K562 (cell line): ENCODE results near the gene ANO2. TPM values are rescaled to one million over a fixed set of nuclear protein-coding genes. Genes with fewer than 3 reads are reported as not detected.

ENCODE experiments used
- ATAC-seq: fragments of 200-7000 bp; cut with Tn5 transposase; 3 replicates; pipeline ENCODE4 v1.9.1; 2020; ENCODE audit warnings: moderate library complexity
- BruUV-seq: library from RNA; stranded (reverse); fragments of 400-500 nt; replicated peaks from 2 replicates; lab custom pipeline; 2021; lab: Mats Ljungman, UMichigan
- CTCF ChIA-PET: fragments of 300-600 bp; formaldehyde crosslinking; extraction: SDS; loops from one replicate; lab custom pipeline; 2021; ENCODE audit warnings: low intra/inter-chr PET ratio; lab: Yijun Ruan, JAX
- POLR2A ChIA-PET: fragments of 300-600, 350-650 bp; sonication (Branson Sonifier 250); formaldehyde crosslinking; extraction: SDS; loops from one replicate; lab custom pipeline; 2021; ENCODE audit warnings: antibody characterized with exemption, inconsistent platforms; lab: Yijun Ruan, JAX
- DNase-seq, 4 experiments: peaks; one replicate each; pipeline versions ENCODE4 v3.0.0 to v3.0.0-alpha.2; 2011 to 2018; ENCODE audit warnings: low spot score in 3 of 4, mixed read lengths in 3 of 4; ENCODE audit errors: extremely low read depth in 1 of 4
- FAIRE-seq: peaks from 2 replicates; lab custom pipeline; 2011; peaks lifted over from hg19 to GRCh38; lab: Jason Lieb, UNC
- H2AFZ ChIP-seq: 2 replicates; pipeline ENCODE4 v1.6.0; 2011; ENCODE audit warnings: low read depth, low read length, control low read depth, inconsistent platforms
- H3K27ac ChIP-seq: fragments of 200-600 bp; 3 replicates; pipeline ENCODE4 v1.8.0; 2011; ENCODE audit warnings: low read depth, mild to moderate bottlenecking, control low read depth, inconsistent platforms, low read length, moderate library complexity, mixed read lengths; ENCODE audit errors: extremely low read depth
- H3K27me3 ChIP-seq, 2 experiments: fragments of 300-600 bp in 1 of 2; 2 replicates in 1 of 2; 3 replicates in 1 of 2; pipeline versions ENCODE4 v1.6.0 to v1.8.0; 2011; ENCODE audit warnings: inconsistent platforms in 2 of 2, low read length in 2 of 2, mild to moderate bottlenecking in 1 of 2, mixed read lengths in 1 of 2, moderate library complexity in 1 of 2; ENCODE audit not compliant: control insufficient read depth in 2 of 2, insufficient read depth in 2 of 2
- H3K36me3 ChIP-seq: fragments of 300-600 bp; 3 replicates; pipeline ENCODE4 v1.8.0; 2011; ENCODE audit warnings: mild to moderate bottlenecking, low read length, inconsistent platforms; ENCODE audit not compliant: control insufficient read depth, insufficient read depth
- H3K4me1 ChIP-seq, 2 experiments: fragments of 200-600 bp in 1 of 2; replicated peaks in 1 of 2; 2 replicates in 1 of 2; 3 replicates in 1 of 2; pipeline versions ENCODE4 v1.5.1 to v1.8.0; 2011; ENCODE audit warnings: inconsistent platforms in 2 of 2, low read length in 2 of 2, mild to moderate bottlenecking in 1 of 2, mixed read lengths in 1 of 2, moderate library complexity in 1 of 2; ENCODE audit not compliant: control insufficient read depth in 2 of 2, insufficient read depth in 2 of 2
- H3K4me2 ChIP-seq: 2 replicates; pipeline ENCODE4 v1.6.1; 2011; ENCODE audit warnings: low read length, control low read depth, inconsistent platforms, mixed read lengths; ENCODE audit not compliant: insufficient read depth
- H3K4me3 ChIP-seq: fragments of 200-600 bp; sonication (generic), shearing (Covaris generic); 2 replicates; pipeline ENCODE4 v1.5.1; 2016; ENCODE audit warnings: control low read depth, inconsistent platforms
- H3K79me2 ChIP-seq: fragments of 200-600 bp; 3 replicates; pipeline ENCODE4 v1.8.0; 2011; ENCODE audit warnings: low read length, inconsistent platforms; ENCODE audit not compliant: control insufficient read depth, insufficient read depth
- H3K9ac ChIP-seq, 2 experiments: 2 replicates each; pipeline versions ENCODE4 v1.6.0 to v1.6.1; 2011; ENCODE audit warnings: low read depth in 2 of 2, low read length in 2 of 2, control low read depth in 1 of 2, inconsistent platforms in 1 of 2, mild to moderate bottlenecking in 1 of 2, mixed read lengths in 1 of 2; ENCODE audit not compliant: insufficient read depth in 1 of 2
- H3K9me1 ChIP-seq: one replicate; pipeline ENCODE4 v1.6.0; 2011; ENCODE audit warnings: inconsistent platforms, mild to moderate bottlenecking, low read length, moderate library complexity; ENCODE audit not compliant: control insufficient read depth, insufficient read depth
- H3K9me3 ChIP-seq: replicated peaks from 2 replicates; pipeline ENCODE4 v1.5.1; 2011; ENCODE audit warnings: low read depth, low read length, inconsistent platforms; ENCODE audit not compliant: control insufficient read depth, insufficient read depth
- H4K20me1 ChIP-seq: replicated peaks from 2 replicates; pipeline ENCODE4 v1.6.1; 2011; ENCODE audit warnings: low read length, inconsistent platforms, mixed read lengths; ENCODE audit not compliant: control insufficient read depth, insufficient read depth
- CBFA2T2 ChIP-seq: fragments of 450-650 bp; conservative IDR thresholded peaks from 2 replicates; pipeline ENCODE4 v1.6.1; 2017; ENCODE audit warnings: mild to moderate bottlenecking
- CREB3 ChIP-seq: fragments of 450-650 bp; conservative IDR thresholded peaks from 2 replicates; pipeline ENCODE4 v1.6.1; 2016; ENCODE audit warnings: missing genetic modification characterization, low read depth, mild to moderate bottlenecking, missing compliant biosample characterization, moderate library complexity
- FOXA1 ChIP-seq: fragments of 450-650 bp; IDR thresholded peaks from 2 replicates; pipeline ENCODE4 v1.6.1; 2016; ENCODE audit warnings: mild to moderate bottlenecking, borderline replicate concordance
- HMG20A ChIP-seq: fragments of 450-650 bp; formaldehyde crosslinking; conservative IDR thresholded peaks from 2 replicates; pipeline ENCODE4 v1.4.0; 2020; ENCODE audit warnings: mild to moderate bottlenecking, mixed read lengths
- HNRNPUL1 ChIP-seq: fragments of 200-400 bp; formaldehyde crosslinking; IDR thresholded peaks from 2 replicates; pipeline ENCODE4 v1.6.1; 2017; ENCODE audit warnings: low read length
- MIER1 ChIP-seq: fragments of 450-650 bp; IDR thresholded peaks from 2 replicates; pipeline ENCODE4 v1.6.1; 2016; ENCODE audit warnings: antibody characterized with exemption, mild to moderate bottlenecking, low read depth
- NCOA4 ChIP-seq: fragments of 450-650 bp; IDR thresholded peaks from 2 replicates; pipeline ENCODE4 v1.6.1; 2018; ENCODE audit warnings: mild to moderate bottlenecking; ENCODE audit not compliant: partially characterized antibody
- PHTF2 ChIP-seq: fragments of 250-450 bp; sonication (Bioruptor Pico); IDR thresholded peaks from 2 replicates; pipeline ENCODE4 v1.5.0; 2021; ENCODE audit warnings: mild to moderate bottlenecking
- PTTG1 ChIP-seq: fragments of 450-650 bp; IDR thresholded peaks from 2 replicates; pipeline ENCODE4 v1.6.1; 2016; ENCODE audit warnings: low read depth, mild to moderate bottlenecking, missing genetic modification characterization, missing compliant biosample characterization
- XRCC3 ChIP-seq: fragments of 450-650 bp; IDR thresholded peaks from 2 replicates; pipeline ENCODE4 v1.6.1; 2017; ENCODE audit warnings: mild to moderate bottlenecking, moderate library complexity
- ZKSCAN8 ChIP-seq: fragments of 200-800 bp; sonication (Bioruptor generic); IDR thresholded peaks from 2 replicates; pipeline ENCODE4 v1.6.1; 2016; ENCODE audit warnings: missing genetic modification characterization, missing compliant biosample characterization
- ZNF165 ChIP-seq: fragments of 250-450 bp; sonication (Bioruptor Pico); IDR thresholded peaks from 2 replicates; pipeline ENCODE4 v1.4.0; 2020; ENCODE audit warnings: borderline replicate concordance
- ZNF316 ChIP-seq: fragments of 450-650 bp; IDR thresholded peaks from 2 replicates; pipeline ENCODE4 v1.6.1; 2016
- ZNF511 ChIP-seq: sonication (generic); formaldehyde crosslinking; IDR thresholded peaks from 2 replicates; pipeline ENCODE4 v1.8.0; 2022; ENCODE audit warnings: mild to moderate bottlenecking, missing genetic modification reagents
- WGBS: fragments of 100-300 bp; shearing (Covaris generic); methylation state at CpG from one replicate; pipeline ENCODE4 v1.1.6; 2016; ENCODE audit warnings: low coverage, mixed read lengths; ENCODE audit not compliant: insufficient coverage; ENCODE audit errors: missing lambda C conversion rate; 5-methylcytosine and 5-hydroxymethylcytosine counted together
- in situ Hi-C: fragments of 300-500 bp; cut with MboI; formaldehyde crosslinking; loops from 4 replicates; pipeline ENCODE4 v1.15.0; 2018; ENCODE audit warnings: inconsistent platforms, mixed read lengths
- intact Hi-C: fragments of 100-400 bp; cut with micrococcal nuclease; formaldehyde crosslinking; loops from 2 replicates; pipeline ENCODE4 v1.14.2; 2022
- polyA plus RNA-seq, 8 experiments: library from polyadenylated mRNA; depleted of rRNA in 4 of 8; stranded (reverse) in 5 of 8; unstranded in 3 of 8; fragments of >200 nt; fragmentation: Nextera tagmentation in 2 of 8; fragmentation: Illumina TruSeq in 1 of 8; extraction: Ambion mirVana in 2 of 8; extraction: Trizol in 1 of 8; gene quantifications; 2 replicates each; pipeline versions ENCODE4 v1.2.1 to v1.2.3, GENCODE V29; 2011 to 2014; ENCODE audit warnings: inconsistent platforms in 1 of 8, missing spikeins in 1 of 8
- total RNA-seq, 7 experiments: library from RNA; depleted of rRNA in 6 of 7; stranded (reverse); fragments of >200 nt in 6 of 7; fragmentation: Illumina TruSeq in 2 of 7; extraction: Trizol in 2 of 7; gene quantifications; 2 replicates each; pipeline versions ENCODE4 v1.2.1 to v1.2.3, GENCODE V29; 2011 to 2021; ENCODE audit warnings: low replicate concordance in 1 of 7
- TF ChIP-seq, protein P1 (sequence below): fragments of 450-650 bp; IDR thresholded peaks from 2 replicates; pipeline ENCODE4 v1.6.1; 2017; ENCODE audit warnings: antibody characterized with exemption, mild to moderate bottlenecking
- TF ChIP-seq, protein P2 (sequence below): sonication (generic); formaldehyde crosslinking; IDR thresholded peaks from 2 replicates; pipeline ENCODE4 v1.8.1; 2023; ENCODE audit warnings: mild to moderate bottlenecking, missing genetic modification reagents

ANO2 gene
- total and polyA plus RNA-seq, 9 of the 15 experiments (the other 6 are each of a cell fraction or from before 2014, with no cell fraction given) = 0.64 TPM; not detected in 8

DNA sequence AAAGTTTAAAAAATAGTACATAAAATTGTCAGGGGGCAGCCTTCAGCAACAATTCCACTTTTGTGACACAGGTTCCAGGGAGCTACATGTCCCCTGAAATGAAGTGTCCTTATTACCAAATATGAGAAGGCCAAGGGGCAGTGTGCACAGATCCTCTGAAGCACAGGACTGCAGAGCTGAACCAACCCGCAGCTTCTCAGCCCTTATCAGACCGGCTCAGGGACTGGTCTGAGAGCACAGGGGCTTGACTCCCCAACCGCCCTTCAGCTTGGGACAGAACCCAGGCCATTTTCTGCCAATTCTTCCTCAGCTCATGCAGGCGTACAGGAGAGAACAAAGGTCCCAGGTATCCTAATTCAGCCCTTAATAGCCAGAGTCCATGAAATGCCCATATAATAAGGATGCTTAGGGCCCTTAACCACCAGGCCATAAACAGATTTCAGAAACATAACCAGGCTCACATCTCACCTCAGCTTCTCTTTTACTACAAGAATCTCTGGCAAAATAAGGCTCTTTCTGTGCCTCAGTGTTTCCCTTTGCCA, 221.3 kb downstream of the ANO2 start:
- ATAC-seq = peak; percentile 86
- ChIA-PET POLR2A (no interaction called here), CTCF (no interaction called here)
- Histone ChIP-seq H3K27me3 (no peaks in the 10 kb centered on the region), H3K4me1 (peaks cover 0 to 4% of the 10 kb centered on the region in 2 experiments; a peak in 3 of 5 replicates), H3K79me2 (no peaks in the 10 kb centered on the region), H3K4me3 (no peak overlapping the region), H3K9ac (no peak overlapping the region), H3K9me1 (no peaks in the 10 kb centered on the region), H3K9me3 (no peaks in the 10 kb centered on the region), H4K20me1 (no peaks in the 10 kb centered on the region), H3K4me2 (no peak overlapping the region), H3K36me3 (no peaks in the 10 kb centered on the region), H3K27ac (no peak overlapping the region; the same call in 2 of the 3 replicates), H2AFZ (peak overlapping the region; percentile 59)
- 5% methylated on average over 4 of the region's 4 CpGs for WGBS
- peak; percentile 22 to 78 (median 50) for DNase-seq
- intact Hi-C loops (no loop called here), in situ Hi-C loops (no loop called here)
- peak; percentile 82 for FAIRE-seq
- no TSS peak for BruUV-seq
- TF ChIP-seq FOXA1 (no peak), XRCC3 (no peak), CREB3 (tag) (peak; percentile 72; the same call in 1 of the 2 replicates), NCOA4 (no peak), HNRNPUL1 (no peak), ZKSCAN8 (CRISPR knock-in tag) (no peak), ZNF316 (no peak), PTTG1 (no peak), PHTF2 (CRISPR knock-in tag) (no peak), ZNF511 (CRISPR knock-in tag) (no peak), CBFA2T2 (0 out of 2 replicates have a peak, but pooled peaks have one; percentile 28), MIER1 (no peak), ZNF165 (CRISPR knock-in tag) (no peak), HMG20A (CRISPR knock-in tag) (no peak)
- TF ChIP-seq, protein P1, sequence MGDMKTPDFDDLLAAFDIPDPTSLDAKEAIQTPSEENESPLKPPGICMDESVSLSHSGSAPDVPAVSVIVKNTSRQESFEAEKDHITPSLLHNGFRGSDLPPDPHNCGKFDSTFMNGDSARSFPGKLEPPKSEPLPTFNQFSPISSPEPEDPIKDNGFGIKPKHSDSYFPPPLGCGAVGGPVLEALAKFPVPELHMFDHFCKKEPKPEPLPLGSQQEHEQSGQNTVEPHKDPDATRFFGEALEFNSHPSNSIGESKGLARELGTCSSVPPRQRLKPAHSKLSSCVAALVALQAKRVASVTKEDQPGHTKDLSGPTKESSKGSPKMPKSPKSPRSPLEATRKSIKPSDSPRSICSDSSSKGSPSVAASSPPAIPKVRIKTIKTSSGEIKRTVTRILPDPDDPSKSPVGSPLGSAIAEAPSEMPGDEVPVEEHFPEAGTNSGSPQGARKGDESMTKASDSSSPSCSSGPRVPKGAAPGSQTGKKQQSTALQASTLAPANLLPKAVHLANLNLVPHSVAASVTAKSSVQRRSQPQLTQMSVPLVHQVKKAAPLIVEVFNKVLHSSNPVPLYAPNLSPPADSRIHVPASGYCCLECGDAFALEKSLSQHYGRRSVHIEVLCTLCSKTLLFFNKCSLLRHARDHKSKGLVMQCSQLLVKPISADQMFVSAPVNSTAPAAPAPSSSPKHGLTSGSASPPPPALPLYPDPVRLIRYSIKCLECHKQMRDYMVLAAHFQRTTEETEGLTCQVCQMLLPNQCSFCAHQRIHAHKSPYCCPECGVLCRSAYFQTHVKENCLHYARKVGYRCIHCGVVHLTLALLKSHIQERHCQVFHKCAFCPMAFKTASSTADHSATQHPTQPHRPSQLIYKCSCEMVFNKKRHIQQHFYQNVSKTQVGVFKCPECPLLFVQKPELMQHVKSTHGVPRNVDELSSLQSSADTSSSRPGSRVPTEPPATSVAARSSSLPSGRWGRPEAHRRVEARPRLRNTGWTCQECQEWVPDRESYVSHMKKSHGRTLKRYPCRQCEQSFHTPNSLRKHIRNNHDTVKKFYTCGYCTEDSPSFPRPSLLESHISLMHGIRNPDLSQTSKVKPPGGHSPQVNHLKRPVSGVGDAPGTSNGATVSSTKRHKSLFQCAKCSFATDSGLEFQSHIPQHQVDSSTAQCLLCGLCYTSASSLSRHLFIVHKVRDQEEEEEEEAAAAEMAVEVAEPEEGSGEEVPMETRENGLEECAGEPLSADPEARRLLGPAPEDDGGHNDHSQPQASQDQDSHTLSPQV = peak; percentile 93
- TF ChIP-seq, protein P2, sequence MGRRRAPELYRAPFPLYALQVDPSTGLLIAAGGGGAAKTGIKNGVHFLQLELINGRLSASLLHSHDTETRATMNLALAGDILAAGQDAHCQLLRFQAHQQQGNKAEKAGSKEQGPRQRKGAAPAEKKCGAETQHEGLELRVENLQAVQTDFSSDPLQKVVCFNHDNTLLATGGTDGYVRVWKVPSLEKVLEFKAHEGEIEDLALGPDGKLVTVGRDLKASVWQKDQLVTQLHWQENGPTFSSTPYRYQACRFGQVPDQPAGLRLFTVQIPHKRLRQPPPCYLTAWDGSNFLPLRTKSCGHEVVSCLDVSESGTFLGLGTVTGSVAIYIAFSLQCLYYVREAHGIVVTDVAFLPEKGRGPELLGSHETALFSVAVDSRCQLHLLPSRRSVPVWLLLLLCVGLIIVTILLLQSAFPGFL (CRISPR knock-in tag) = no peak
